ENCODE data around the gene TRAM2. TPM values are rescaled to one million over a fixed set of nuclear protein-coding genes. Genes with fewer than 3 reads are reported as not detected.
A peak's percentile ranks its signal among the peaks of the same experiment; 100 is the strongest.

TRAM2 gene
- total RNA-seq, 1 donor from 2014 or later = 11.0 TPM

GRCh38 chr6:52504782-52505136 is 72.1 kb downstream of the TRAM2 start:
- peaks cover 0 to 27% of the 10 kb centered on the region in 2 donors for H3K36me3 ChIP-seq
- H3K9me3 ChIP-seq = no peaks in the 10 kb centered on the region
- peaks cover 39% of the 10 kb centered on the region for H3K4me1 ChIP-seq
- DNase-seq (ENCODE audit: extremely low spot score in 2 of 2) = no peak
- H3K27me3 ChIP-seq = no peaks in the 10 kb centered on the region
- intact Hi-C loops (cut with DNase I) = no loop called here
- H3K4me3 ChIP-seq = no peak overlapping the region
- H3K27ac ChIP-seq = peak overlapping the region; percentile 26
- TF ChIP-seq POLR2A (IDR thresholded peaks at IDR 0.05) = no peak
- TF ChIP-seq POLR2AphosphoS5 (IDR thresholded peaks at IDR 0.05; ENCODE audit: insufficient read depth in 1 of 2, low read depth in 1 of 2) = no peak
- no peak for TF ChIP-seq CTCF (IDR thresholded peaks at IDR 0.05)

- TF ChIP-seq POLR2A (IDR thresholded peaks at IDR 0.05) = no peak
- TF ChIP-seq POLR2AphosphoS5 (IDR thresholded peaks at IDR 0.05; ENCODE audit: insufficient read depth in 1 of 2, low read depth in 1 of 2) = peak; percentile 61 to 68
- TF ChIP-seq CTCF (IDR thresholded peaks at IDR 0.05) = no peak
- Histone ChIP-seq H3K27ac (peak overlapping the region; percentile 26), H3K9me3 (no peaks in the 10 kb centered on the region), H3K4me3 (no peak overlapping the region), H3K4me1 (peaks cover 39% of the 10 kb centered on the region), H3K36me3 (peaks cover 0 to 23% of the 10 kb centered on the region in 2 donors), H3K27me3 (no peaks in the 10 kb centered on the region)
- intact Hi-C loops (cut with DNase I) = no loop called here
- no peak for DNase-seq (ENCODE audit: extremely low spot score in 2 of 2)
These were observed 72.7 kb downstream of the TRAM2 start for GRCh38 chr6:52503851-52504781.

GRCh38 chr6:52503323-52503747 is 73.5 kb downstream of the TRAM2 start:
- intact Hi-C loops (cut with DNase I) = no loop called here
- peaks cover 39% of the 10 kb centered on the region for H3K4me1 ChIP-seq
- peak overlapping the region; percentile 26 for H3K27ac ChIP-seq
- H3K4me3 ChIP-seq = no peak overlapping the region
- no peak for DNase-seq (ENCODE audit: extremely low spot score in 2 of 2)
- no peaks in the 10 kb centered on the region for H3K9me3 ChIP-seq
- H3K27me3 ChIP-seq = no peaks in the 10 kb centered on the region
- TF ChIP-seq POLR2AphosphoS5 (IDR thresholded peaks at IDR 0.05; ENCODE audit: insufficient read depth in 1 of 2, low read depth in 1 of 2) (no peak), CTCF (IDR thresholded peaks at IDR 0.05) (peak in 1 of 3 experiments; percentile 3), POLR2A (IDR thresholded peaks at IDR 0.05) (no peak)
- peaks cover 0 to 15% of the 10 kb centered on the region in 2 donors for H3K36me3 ChIP-seq

GRCh38 chr6:52502306-52503029 is 74.4 kb downstream of the TRAM2 start:
- Histone ChIP-seq H3K27me3 (no peaks in the 10 kb centered on the region), H3K4me3 (no peak overlapping the region), H3K27ac (no peak overlapping the region), H3K9me3 (no peaks in the 10 kb centered on the region), H3K4me1 (peaks cover 30% of the 10 kb centered on the region), H3K36me3 (peaks cover 0 to 10% of the 10 kb centered on the region in 2 donors)
- DNase-seq (ENCODE audit: extremely low spot score in 2 of 2) = no peak
- intact Hi-C loops (cut with DNase I) = no loop called here
- TF ChIP-seq POLR2A (IDR thresholded peaks at IDR 0.05) (no peak), POLR2AphosphoS5 (IDR thresholded peaks at IDR 0.05; ENCODE audit: insufficient read depth in 1 of 2, low read depth in 1 of 2) (no peak), CTCF (IDR thresholded peaks at IDR 0.05) (no peak)

Data from vagina (tissue), 2 donors.